GM21528 (cell line): ENCODE data around the gene CXCR6.

Experiments used
- ATAC-seq: cut with Tn5 transposase; IDR thresholded peaks from one replicate; pipeline ENCODE4 v1.9.1; 2021; ENCODE audit warnings: mild to moderate bottlenecking, moderate library complexity; ENCODE audit not compliant: unreplicated experiment, low FRiP score

The CXCR6 gene

DNA sequence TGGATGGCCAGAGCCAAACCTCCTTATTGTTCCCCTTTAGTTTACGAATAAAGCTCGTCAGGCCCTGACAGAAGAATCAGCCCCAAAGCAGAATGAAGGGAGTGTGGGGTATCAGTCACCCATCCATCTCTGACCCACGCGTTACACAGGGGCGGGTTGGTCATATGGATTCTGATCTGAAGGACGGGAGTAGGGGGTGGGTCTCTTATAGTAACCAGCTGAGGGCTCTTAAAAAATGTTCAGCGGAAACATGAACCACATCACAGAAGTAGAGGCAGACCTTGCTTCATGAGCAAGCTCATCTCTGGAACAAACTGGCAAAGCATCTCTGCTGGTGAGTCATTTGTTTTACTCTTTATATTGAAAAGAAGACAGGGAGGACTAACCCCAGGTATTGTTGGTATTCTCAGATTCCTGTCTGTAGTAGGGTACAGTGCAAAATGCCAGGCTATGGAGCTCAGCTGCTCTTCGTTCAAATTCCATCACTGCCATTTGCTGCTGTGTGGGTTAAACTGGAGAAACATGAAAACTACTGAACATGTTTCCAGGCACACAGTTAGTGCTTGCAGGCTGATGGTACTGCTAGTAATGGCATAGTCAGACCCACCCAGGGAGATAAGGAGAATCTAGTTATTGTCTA lies at the start of gene CXCR6:
CXCR6 (plus strand) TSS at position 258 of the 640 bp plus-strand sequence. CDS start 3,018 bp downstream, outside the sequence.
- no peak for ATAC-seq

DNA sequence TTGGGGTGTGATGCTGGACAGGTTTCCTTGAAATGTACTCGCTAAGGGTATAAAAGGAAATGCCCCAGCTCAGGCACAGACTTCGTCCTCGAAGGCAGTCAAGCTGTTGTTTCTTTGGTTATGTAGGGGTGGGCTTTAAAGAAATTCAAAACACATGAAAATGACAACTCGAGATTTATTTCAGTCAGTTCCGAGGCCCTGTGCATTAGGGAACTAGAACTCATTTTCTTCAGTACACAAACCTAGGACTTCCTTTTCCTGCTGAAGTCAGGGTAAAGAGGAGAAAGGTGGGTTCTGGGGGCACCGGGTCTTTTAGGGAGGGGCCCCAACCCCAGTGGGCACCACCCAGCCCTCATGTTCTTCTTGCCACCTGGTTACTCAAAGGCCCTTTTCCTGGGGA lies 49.2 kb upstream of the CXCR6 start:
- no peak for ATAC-seq

DNA sequence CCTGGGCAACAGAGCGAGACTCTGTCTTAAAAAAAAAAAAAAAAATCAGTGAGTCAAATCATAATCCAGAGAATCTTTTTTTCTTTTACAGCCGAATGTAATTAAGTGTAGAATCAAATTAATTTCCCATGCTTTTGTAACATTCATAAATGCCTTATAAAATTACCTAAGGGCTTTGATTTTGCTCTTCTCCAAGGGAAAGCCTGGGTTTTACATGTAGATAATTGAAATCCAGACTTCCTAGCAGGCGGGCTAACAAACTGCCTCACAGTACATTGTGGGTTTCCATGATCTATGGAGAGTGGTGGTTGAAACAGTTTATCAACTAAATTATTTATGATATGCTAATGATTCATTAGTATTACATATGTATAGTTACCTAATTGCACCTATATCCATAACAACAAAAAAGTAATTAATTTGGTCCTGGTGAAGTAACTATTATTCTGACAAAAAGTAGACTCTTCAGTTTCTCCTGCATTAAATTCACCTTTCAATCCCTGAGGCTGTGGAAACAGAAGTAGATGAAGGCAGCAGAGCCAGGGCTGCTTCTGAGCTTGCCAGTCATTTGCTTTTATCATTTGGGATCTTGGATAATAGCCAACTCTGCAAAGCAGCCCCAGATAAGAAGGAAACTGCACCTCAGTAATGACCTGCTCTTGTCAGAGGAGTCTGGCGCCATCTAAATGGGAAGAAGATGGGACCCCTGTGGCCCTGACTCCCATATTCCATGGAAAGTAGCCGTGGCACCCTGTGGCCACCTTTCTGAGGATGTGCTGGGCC lies 47.4 kb upstream of the CXCR6 start:
- ATAC-seq = no peak

DNA sequence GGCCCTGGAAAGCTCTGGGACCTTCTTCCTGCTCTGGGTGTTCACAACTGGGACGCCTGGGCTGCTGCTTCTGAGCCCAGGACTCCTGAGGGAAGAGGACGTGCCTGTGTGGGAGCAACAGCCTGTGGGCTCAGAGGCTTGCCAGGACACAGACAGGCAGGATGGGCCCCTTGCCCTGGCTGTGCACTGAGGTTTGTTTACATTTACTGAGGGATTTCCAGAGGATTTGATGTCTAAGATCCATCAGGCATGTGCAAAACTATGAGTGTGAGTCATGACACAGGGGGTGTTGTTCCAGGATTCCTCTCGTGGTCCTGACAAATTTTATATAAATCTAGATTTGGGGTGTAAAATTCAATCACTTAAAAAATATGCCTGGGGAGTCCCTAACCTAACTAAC lies 46.3 kb upstream of the CXCR6 start:
- ATAC-seq = no peak

DNA sequence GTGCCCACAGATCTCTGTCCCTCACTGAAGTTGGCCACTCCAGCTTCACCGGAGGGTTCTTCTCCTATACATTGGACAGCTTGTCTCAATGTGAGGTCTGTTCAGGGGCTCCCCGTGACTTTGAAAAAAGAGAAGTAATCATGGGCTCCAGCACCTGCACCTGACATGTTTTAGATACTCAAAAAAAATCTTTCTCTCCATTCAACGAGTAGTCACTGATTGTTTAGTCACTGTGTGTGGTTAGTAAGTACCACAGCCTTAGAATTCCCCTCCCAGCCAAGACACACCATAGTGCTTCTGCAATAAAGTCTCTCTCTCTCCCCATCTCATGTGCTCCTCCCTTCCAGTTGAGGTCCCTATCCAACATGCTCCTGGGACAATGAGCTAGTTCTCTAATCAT lies 38.3 kb upstream of the CXCR6 start:
- no peak for ATAC-seq

DNA sequence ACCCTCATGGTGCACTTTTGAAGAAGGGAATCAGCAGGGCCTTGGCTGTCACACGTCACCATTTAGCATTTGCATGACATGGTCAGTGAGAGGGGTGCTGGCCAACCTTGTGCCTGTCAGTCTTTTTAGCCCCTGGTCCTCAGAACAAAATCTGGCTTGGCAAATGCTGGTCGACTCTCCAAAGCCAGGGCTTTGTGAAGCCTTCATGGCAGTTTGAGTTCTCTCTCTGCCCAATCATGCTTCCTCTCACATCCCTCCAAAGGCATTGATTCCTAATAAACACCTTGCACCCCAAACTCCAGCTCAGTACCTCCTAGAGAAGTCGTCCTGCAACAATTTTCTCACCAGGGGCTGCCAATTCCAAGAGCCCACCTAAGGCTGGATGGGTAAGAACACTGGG lies 37.5 kb upstream of the CXCR6 start:
- no peak for ATAC-seq

DNA sequence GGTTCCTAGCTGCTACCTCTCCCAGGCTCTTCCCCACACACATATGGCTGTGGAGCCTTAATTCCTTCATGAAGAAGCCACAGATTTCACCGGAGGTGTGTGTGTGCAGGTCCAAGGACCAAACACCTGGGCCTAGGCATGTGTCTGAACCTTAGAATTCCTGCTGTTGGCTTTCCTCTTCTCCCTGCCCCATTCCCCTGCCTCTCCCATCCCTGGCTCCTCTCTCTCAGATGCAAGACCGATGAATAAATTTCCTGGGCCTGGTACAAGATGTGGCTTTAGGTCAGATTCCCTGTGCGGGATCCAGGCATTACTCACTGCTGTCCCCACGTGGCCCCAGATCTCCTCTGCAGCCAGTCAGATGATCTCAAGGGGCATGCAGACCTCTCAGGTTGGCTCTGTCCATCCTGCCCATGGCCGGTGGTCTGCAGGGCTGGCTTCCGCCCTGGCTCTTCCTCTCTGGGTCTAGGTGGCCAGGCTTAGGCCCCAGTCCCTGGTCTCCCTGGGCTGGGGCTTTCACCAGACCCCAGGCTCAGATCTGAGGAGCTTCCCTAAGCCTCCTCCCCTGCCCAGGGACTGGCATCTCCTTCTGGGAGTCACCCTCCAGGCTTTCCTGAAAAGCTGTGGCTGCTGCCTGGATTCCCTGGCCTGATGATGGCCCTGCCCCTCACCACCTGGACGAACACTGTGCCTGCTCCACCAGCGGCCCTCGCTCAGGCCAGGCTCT lies 36.4 kb upstream of the CXCR6 start:
- ATAC-seq = no peak

DNA sequence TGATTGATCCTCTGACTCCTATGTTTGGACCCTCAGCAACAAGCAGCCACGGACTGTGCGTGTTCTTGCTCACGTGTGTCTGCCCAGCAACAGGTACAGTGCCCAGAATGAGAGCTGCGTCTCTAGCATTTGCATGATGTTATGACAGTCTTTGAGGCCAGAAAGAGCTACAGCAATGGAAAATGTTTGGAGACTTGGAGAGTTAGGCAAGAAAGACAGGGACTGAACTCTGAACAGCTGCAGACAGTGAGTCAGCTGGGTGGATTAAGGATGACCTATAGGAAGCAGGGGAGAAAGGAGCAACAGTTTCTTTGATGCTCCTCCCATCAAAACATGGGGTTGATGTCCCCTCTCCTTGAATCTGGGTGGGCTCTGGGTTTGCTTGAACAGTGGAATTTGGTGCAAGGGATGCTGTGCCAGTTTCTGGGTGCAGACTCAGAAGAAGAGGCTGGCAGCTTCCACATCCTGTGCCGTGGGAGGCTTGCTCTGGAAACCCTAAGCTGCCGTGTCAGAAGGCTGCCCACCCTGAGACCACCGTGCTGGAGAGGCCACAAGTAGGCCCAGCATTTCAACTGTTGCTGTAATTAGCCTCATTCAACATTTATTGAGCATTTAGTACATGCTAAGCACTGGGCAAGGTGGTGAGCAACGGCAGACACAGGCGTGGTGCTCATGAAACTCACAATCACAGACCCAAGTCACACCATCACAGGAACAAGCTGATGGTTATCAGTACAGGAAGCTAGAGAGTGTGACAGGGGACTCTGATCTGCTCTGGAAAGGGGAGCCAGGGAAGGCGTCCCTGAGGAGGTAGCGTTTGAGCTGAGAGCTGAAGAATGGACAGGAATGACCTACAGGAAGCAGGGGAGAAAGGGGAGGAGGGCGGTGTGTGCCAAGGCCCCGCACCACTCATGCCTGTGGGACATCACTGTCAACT lies 35.2 kb upstream of the CXCR6 start:
- ATAC-seq = no peak

DNA sequence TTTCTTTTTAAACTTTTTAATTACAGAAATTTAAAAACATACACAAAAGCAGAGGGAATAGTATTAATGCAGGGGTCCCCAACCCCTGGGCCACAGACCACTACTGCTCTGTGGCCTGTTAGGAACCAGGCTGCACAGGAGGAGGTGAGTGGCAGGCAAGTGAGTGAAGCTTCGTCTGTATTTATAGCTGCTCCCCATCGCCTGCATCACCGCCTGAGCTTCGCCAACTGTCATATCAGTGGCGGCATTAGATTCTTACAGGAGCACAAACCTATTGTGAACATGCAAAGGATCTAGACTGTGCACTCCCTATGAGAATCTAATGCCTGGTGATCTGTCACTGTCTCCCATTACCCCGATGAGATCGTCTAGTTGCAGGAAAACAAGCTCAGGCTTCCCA lies 34.5 kb upstream of the CXCR6 start:
- ATAC-seq = no peak

DNA sequence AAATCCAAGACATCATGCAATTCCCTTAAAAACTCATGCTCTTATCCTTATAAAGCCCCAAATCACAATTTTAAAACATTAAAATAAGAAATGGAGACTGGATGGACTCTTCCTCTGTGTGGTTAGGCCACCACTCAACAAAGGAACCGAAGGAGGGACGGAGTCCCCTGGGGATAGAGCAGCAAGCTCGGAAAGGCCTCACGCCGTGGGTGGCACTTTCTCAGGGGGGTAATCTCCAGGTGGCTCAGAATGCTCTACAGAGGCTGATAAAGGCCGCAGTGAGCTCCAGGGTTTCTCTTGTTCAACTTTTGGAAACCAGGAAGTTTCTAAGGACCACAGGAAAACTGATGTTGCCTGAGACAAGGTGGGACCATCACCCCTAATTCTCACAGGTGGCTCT lies 33.7 kb upstream of the CXCR6 start:
- ATAC-seq = no peak

DNA sequence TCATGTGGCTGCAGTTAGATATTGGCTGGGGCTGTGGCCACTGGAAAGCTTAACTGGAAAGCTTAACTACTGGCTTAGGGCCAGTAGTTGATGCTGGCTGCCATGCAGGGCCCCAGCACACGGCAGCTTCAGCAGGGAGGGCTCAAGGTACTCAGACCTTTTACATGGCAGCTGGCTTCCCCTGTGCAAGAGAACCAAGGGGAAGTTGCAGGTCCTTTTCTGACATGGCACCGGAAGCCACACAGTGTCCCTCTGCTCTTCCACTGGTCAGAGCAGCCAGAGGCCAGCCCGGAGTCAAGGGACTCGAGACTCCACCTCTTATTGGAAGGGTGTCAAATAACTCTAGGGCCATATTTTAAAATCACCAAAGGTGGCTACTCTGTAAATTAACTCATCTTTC lies 32.4 kb upstream of the CXCR6 start:
- ATAC-seq = no peak

DNA sequence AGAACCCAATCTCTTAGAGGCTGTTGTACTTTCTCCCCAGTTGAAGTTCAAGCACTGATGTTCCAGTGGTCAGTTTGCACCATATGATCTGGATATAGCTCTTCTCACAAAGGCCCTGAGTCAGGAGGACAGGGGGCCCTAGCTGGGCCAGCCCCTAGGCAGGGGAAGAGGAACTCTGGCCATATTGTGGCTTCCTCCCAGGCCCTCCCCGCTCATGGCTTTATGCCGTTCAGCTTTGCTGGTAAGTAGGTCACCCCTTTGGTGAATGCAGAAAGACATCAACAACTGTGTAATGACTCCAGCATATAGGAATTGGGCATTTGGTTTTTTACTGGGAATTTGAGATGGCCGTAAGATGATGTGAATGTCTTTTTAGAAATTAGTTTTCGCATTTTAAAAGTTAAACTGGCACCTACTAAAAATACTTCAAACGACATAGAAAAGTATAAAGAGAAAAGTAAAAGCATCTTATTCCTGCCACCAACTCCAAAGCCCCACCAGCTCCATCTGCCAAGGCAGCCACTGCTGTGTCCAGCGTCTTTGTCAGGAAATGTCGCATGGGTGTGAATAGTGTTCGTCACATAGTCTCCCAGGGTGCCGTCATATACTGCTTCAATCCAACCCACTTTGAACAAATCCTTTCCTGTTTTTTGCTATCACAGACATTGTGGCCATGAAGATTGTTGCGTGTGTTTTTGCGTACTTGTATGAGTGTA lies 31.6 kb upstream of the CXCR6 start:
- ATAC-seq = no peak

DNA sequence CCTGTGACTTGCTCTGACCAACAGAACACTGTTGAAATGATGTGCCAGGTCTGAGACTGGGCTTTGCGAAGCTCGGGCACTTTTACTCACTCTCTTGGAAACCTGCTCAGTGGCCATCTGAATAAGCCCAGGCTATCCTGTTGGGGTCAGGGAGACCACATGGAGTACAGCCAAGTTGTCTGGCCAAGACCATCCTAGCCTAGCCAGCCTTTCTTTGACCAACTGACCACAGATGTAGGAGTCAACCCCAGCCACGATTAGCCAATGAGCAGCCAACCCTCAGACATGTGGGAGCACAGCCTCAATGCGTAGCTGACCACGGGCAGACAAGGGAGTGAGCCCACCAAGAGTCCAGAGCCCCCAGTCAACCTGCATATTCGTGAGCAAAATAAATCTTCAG lies 30.8 kb upstream of the CXCR6 start:
- no peak for ATAC-seq

DNA sequence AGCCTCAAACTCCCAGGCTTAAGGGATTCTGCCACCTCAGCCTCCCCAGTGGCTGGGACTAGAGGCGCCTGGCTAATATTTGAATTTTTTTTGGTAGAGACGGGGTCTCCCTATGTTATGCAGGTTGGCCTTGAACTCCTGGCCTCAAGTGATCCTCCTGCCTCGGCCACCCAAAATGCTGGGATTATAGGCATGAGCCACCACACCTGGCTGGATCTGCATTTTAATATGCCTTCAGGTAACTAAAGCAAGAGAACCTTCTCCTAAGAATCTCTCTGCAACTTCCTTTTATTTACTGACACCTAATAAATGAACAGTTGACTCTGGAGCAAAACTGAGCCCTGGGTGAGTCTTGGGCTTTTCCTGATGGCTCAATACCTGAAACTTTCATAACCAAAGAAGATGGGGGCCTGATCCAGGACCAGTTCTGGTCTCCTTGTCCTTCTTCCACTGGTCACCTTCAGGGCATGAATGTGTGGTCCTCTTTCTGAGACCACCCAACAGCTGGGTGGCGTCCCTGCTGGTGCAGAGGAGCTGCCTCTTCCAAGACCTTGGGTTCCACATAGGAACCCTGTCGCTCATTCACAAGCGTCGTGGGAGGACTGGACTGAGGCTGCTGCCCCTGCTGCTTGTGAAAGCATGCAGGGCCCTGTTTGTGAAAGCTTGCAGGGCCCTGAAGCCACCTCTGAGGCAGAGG lies 28.8 kb upstream of the CXCR6 start:
- no peak for ATAC-seq

DNA sequence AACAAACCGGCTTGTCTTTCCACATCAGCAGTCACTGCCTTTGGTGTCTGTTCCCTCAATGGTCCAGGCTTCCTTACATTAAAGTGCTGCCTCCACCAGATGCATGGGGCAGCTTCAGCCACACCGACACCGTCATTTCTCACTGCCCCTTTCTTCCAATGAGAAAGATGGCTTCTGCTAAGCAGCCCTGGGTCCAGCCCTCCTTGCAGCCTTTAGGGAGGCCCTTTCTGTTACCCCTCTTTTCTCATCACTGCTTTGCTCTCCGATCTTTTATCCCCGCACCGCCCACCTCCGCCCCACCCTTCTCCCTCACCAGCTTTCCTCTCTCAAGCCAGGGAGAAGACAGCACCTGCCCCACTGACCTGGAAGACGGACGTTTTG lies 28.2 kb upstream of the CXCR6 start:
- no peak for ATAC-seq

DNA sequence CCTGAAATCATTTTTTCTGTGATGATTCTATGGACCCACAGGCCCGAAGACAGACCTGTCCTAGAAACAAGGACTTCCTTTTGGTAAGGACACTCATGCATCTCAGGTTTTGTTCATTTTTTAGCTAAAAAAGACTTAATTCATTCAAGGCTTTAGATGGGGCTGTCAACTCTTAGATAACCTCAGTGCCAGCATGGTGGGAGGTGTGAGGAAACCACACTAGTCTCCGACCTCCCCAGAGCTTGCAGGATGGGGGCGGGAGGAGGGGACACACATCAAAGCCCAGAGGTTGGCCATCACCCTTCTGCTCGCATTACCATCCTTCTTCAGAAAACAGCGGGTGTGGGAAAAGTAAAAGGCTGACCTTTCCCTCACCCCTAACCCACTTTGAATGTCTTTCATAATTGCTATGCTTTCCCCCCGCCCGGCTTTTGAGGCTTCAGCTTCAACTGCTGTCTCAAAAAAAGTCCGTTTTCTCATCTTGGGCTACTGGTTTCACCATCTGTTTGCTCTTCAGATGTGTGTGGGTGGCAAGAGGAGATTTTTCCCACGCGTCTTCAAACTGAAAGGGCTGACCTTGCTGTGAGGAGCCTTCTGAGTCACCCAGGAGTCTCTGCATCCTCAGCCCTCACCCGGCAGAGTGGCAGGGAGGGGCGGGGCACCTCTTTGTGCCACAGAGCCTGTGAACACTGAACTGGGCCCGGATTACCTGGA lies 27.6 kb upstream of the CXCR6 start:
- peak; percentile 90 for ATAC-seq

DNA sequence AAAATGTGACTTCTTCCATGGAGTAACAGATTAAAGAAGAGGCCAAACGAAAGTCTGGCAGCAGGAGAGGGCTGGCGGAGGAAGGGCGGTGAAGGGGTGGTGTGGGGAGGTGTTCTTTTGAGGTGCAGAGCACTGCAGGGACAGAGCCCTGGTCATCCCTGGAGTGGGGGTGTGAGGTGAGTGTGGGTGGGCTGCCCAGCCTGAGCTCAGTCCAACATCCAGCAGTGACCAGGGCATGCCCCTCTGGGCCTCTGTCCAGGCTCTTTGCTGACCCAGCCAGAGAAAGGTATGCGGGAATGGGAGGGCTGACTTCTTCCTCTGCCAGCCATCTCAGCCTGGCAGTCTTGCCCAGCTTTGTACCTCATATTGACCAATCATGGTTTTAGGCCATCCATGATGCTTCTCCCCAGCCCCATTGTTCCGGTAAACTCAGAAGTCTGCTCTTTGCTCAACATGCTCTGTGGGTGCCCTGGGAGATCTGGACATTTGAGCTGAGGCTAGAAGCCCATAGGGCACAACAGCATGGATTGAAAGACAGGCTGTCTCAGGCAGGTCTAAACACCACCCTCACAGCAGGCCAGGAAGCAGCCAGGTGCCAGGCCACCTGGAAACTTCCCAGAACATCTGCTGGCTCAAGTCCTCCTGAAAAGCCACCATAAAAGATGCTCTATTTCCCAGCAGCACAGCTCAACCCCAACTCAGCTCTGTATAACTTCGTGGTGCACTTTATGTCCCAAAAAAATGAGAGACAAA lies 25.9 kb upstream of the CXCR6 start:
- ATAC-seq = no peak
